MM.1S (cell line): Measurements from ENCODE around the gene MAPK11.

ENCODE experiments used
- EZH2 ChIP-seq: fragments of 300-600 bp; sonication (generic); optimal IDR thresholded peaks from 2 replicates; pipeline ENCODE3; 2017; ENCODE audit warnings: low read depth, mild to moderate bottlenecking, antibody characterized with exemption, low read length, mixed read lengths
- EZH2phosphoT487 ChIP-seq: fragments of 300-600 bp; sonication (generic); IDR thresholded peaks from 2 replicates; pipeline ENCODE4 v1.6.1; 2018; ENCODE audit warnings: antibody characterized with exemption, low read length
- TF ChIP-seq, protein P1 (sequence below): fragments of 300-600 bp; sonication (generic); IDR thresholded peaks from 2 replicates; pipeline ENCODE4 v1.5.1; 2016; ENCODE audit warnings: antibody characterized with exemption, low read length, mixed read lengths

DNA sequence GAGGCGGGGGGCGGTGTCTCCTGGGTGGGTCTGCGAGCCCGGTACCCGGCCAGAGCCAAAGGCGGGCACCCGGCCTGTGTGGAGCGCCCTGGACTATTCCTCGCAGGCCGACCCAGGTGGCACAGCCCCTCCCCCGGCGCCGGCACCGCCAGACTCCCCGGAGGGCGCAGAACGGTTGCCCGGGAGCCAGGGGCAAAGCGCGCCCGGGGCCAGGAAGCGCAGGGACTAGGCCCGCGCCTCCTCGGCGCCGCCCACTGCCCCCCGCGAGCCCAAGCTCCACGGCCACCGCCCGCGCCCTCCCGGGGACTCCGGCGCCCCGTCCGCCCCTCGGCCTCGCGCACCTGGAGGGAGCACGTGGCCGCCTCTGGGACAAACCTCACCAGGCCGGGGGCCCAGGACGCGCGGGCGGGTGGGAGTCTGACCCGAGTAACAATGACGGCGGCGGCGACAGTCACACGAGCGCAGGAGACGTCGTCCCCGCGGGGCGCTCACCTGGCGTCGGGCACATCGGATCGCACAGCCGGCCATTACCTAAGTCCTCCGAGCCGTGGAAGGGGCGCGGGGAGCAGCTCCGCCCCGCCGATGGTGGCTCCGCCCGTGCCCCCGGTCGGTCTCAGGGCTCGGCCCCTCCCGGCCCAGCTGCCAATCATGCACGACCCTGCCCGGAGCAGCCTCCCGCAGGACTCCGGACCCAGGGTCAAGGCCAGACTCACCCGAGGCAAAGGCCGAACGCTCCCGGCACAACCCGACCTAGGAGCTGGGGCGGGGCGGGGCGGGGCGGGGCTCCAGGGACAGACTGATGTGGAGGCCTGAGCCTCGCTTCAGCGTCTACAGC, 29.8 kb upstream of the MAPK11 start:
- TF ChIP-seq, protein P1, sequence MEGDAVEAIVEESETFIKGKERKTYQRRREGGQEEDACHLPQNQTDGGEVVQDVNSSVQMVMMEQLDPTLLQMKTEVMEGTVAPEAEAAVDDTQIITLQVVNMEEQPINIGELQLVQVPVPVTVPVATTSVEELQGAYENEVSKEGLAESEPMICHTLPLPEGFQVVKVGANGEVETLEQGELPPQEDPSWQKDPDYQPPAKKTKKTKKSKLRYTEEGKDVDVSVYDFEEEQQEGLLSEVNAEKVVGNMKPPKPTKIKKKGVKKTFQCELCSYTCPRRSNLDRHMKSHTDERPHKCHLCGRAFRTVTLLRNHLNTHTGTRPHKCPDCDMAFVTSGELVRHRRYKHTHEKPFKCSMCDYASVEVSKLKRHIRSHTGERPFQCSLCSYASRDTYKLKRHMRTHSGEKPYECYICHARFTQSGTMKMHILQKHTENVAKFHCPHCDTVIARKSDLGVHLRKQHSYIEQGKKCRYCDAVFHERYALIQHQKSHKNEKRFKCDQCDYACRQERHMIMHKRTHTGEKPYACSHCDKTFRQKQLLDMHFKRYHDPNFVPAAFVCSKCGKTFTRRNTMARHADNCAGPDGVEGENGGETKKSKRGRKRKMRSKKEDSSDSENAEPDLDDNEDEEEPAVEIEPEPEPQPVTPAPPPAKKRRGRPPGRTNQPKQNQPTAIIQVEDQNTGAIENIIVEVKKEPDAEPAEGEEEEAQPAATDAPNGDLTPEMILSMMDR, result no peak
- TF ChIP-seq EZH2 (no peak), EZH2phosphoT487 (no peak)
